Measurements from ENCODE around the gene PMS1. TPM values are rescaled to one million over a fixed set of nuclear protein-coding genes. Genes with fewer than 3 reads are reported as not detected.
"Not testable (repeated sequence)": the region's sequence is repeated elsewhere in the genome, so short reads cannot be mapped to it uniquely, and the experiment has no call there.

The PMS1 gene
- total RNA-seq, 4 donors from 2014 or later = 11.4 to 22.9 (median 14.4) TPM

GRCh38 chr2:189880832-189881492 lies 96.7 kb downstream of the PMS1 start:
- Histone ChIP-seq H3K4me3 (no peak overlapping the region), H3K9me3 (peaks cover 0 to 4% (median 0%) of the 10 kb centered on the region in 3 donors), H3K27me3 (no peaks in the 10 kb centered on the region), H3K4me1 (no peaks in the 10 kb centered on the region), H3K36me3 (peaks cover 0 to 20% of the 10 kb centered on the region in 2 donors), H3K27ac (no peak overlapping the region)
- WGBS, 2 donors (ENCODE audit: low coverage in 1 of 2) = 49 to 52% methylated on average over 5 of the region's 5 CpGs
- no peak for TF ChIP-seq POLR2AphosphoS5 (IDR thresholded peaks at IDR 0.05)
- TF ChIP-seq EP300 (IDR thresholded peaks at IDR 0.05) = no peak
- no peak for TF ChIP-seq CTCF (IDR thresholded peaks at IDR 0.05)
- no peak for TF ChIP-seq POLR2A (IDR thresholded peaks at IDR 0.05)
- ATAC-seq = no peak

DNA sequence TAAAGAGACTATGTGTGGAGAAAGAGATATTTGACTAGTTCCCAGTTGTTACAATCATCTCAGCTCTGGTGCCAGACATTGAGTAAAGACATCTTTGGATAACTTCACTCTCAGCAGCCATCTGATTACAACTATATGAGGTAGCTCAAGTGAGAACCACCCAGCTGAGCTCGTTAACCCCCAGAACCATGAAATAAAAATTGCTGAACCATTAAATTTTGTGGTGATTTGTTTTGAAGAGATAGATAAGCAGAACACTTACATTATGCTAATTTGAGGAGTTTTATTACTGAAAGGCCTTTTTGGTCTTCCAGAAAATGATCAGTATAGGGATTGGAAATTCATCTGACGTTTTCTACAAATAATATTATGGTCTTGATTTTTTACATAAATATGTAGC lies 101.1 kb downstream of the PMS1 start:
- TF ChIP-seq EP300 (IDR thresholded peaks at IDR 0.05) (no peak), POLR2AphosphoS5 (IDR thresholded peaks at IDR 0.05) (no peak), POLR2A (IDR thresholded peaks at IDR 0.05) (no peak), CTCF (IDR thresholded peaks at IDR 0.05) (no peak)
- ATAC-seq = no peak
- 50 to 88% methylated on average over 2 of the region's 2 CpGs for WGBS, 2 donors (ENCODE audit: low coverage in 1 of 2)

GRCh38 chr2:189892546-189893294 lies 108.5 kb downstream of the PMS1 start:
- not testable (repeated sequence) for ATAC-seq, H3K4me3 ChIP-seq, H3K9me3 ChIP-seq, H3K4me1 ChIP-seq, H3K27me3 ChIP-seq, H3K36me3 ChIP-seq, H3K27ac ChIP-seq
- 50 to 100% methylated on average over 1 to 2 of the region's 7 CpGs for WGBS, 2 donors (ENCODE audit: low coverage in 1 of 2)

More for the DNA sequence above, 101.1 kb downstream of the PMS1 start:
- H3K9me3 ChIP-seq = no peaks in the 10 kb centered on the region
- H3K27ac ChIP-seq = no peak overlapping the region
- no peak overlapping the region for H3K4me3 ChIP-seq
- no peaks in the 10 kb centered on the region for H3K4me1 ChIP-seq
- no peaks in the 10 kb centered on the region for H3K36me3 ChIP-seq
- no peaks in the 10 kb centered on the region for H3K27me3 ChIP-seq

DNA sequence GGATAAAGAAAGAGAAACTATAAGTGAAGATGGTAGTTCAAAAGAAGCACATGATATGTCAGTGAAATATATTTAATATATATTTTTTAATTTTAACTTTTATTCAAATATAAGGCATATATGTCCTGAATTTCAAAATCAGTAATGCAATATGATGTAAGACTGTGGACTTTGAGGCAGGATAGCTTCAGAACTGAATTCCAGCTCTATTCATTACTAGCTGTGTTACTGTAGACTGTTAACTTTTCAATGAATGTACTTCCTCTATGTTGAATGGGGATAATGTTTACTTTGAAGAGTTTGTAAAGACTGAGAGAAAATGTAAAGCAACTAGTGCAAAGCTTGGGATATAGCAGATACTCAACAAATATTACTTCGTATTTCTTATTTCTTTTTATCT lies 112.6 kb downstream of the PMS1 start:
- H3K27me3 ChIP-seq = no peaks in the 10 kb centered on the region
- ATAC-seq = no peak
- H3K27ac ChIP-seq = no peak overlapping the region
- H3K9me3 ChIP-seq = no peaks in the 10 kb centered on the region
- no peaks in the 10 kb centered on the region for H3K4me1 ChIP-seq
- no peaks in the 10 kb centered on the region for H3K36me3 ChIP-seq
- TF ChIP-seq EP300 (IDR thresholded peaks at IDR 0.05) = no peak
- no peak for TF ChIP-seq POLR2A (IDR thresholded peaks at IDR 0.05)
- WGBS, 2 donors (ENCODE audit: low coverage in 1 of 2) = 80 to 90% methylated on average over 1 of the region's 1 CpG
- H3K4me3 ChIP-seq = no peak overlapping the region

DNA sequence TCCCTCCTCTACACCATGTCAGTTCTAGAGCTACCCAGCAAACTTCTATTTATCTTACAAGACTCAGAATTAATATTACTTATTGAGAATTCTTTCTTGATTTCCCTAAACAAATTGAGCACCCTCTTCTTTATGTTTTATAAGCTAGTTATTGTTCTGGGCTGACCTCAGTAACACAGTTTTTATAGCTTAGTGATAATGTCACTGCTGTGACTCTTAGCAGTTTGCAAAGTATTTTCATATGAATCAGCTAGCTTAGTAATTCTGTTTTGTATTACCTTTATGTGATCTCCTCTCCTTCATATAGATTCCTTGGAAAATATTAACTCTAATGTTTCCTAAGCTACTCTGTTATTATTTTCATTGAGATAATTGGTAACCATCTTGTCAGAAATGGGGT lies 114.9 kb downstream of the PMS1 start:
- no peak overlapping the region for H3K27ac ChIP-seq
- H3K4me1 ChIP-seq = no peaks in the 10 kb centered on the region
- H3K9me3 ChIP-seq = no peaks in the 10 kb centered on the region
- H3K36me3 ChIP-seq = no peaks in the 10 kb centered on the region
- H3K27me3 ChIP-seq = no peaks in the 10 kb centered on the region
- ATAC-seq = no peak
- no peak overlapping the region for H3K4me3 ChIP-seq
- no peak for TF ChIP-seq POLR2AphosphoS5 (IDR thresholded peaks at IDR 0.05)
- TF ChIP-seq POLR2A (IDR thresholded peaks at IDR 0.05) = no peak
- no peak for TF ChIP-seq EP300 (IDR thresholded peaks at IDR 0.05)
- TF ChIP-seq CTCF (IDR thresholded peaks at IDR 0.05) = no peak

- no peak for TF ChIP-seq POLR2A (IDR thresholded peaks at IDR 0.05)
- no peak for TF ChIP-seq POLR2AphosphoS5 (IDR thresholded peaks at IDR 0.05)
- TF ChIP-seq EP300 (IDR thresholded peaks at IDR 0.05) = no peak
- TF ChIP-seq CTCF (IDR thresholded peaks at IDR 0.05) = no peak
- H3K27ac ChIP-seq = no peak overlapping the region
- H3K4me1 ChIP-seq = no peaks in the 10 kb centered on the region
- 56% methylated on average over 4 to 5 of the region's 5 CpGs for WGBS, 2 donors (ENCODE audit: low coverage in 1 of 2)
- H3K9me3 ChIP-seq = no peaks in the 10 kb centered on the region
- no peaks in the 10 kb centered on the region for H3K27me3 ChIP-seq
- no peak overlapping the region for H3K4me3 ChIP-seq
- no peak for ATAC-seq
- H3K36me3 ChIP-seq = no peaks in the 10 kb centered on the region
Measured at GRCh38 chr2:189900726-189901125, 116.5 kb downstream of the PMS1 start.

Data from gastroesophageal sphincter (tissue), 4 donors.